ENCODE results near the gene PTRH1. TPM values are rescaled to one million over a fixed set of nuclear protein-coding genes. Genes with fewer than 3 reads are reported as not detected.
A peak's percentile ranks its signal among the peaks of the same experiment; 100 is the strongest.

PTRH1 gene
- total RNA-seq, 1 experiment from 2014 or later, result 10.6 TPM

- Histone ChIP-seq H3K4me1 (ENCODE audit: low read length) (peaks cover 5% of the 10 kb centered on the region), H4K20me1 (ENCODE audit: insufficient read depth, low read depth, low read length) (0 out of 2 replicates have a peak, but pooled peaks cover 14% of the 10 kb centered on the region), H3K9me2 (replicated peaks; ENCODE audit: insufficient read depth, low read length) (no peaks in the 10 kb centered on the region), H3K36me3 (ENCODE audit: insufficient read depth, low read length) (no peaks in the 10 kb centered on the region), H2AFZ (ENCODE audit: low read length) (no peak overlapping the region), H3K9me3 (ENCODE audit: low read length) (0 out of 2 replicates have a peak, but pooled peaks cover 4% of the 10 kb centered on the region), H3K79me2 (ENCODE audit: low read length) (no peaks in the 10 kb centered on the region), H3K27ac (ENCODE audit: low read length) (no peak overlapping the region), H3K27me3 (ENCODE audit: low read length) (no peaks in the 10 kb centered on the region), H3K4me2 (ENCODE audit: low read depth, low read length, poor library complexity, severe bottlenecking) (no peak overlapping the region), H3K4me3 (ENCODE audit: low read length) (no peak overlapping the region), H3K9ac (ENCODE audit: low read length) (no peak overlapping the region)
- DNase-seq, result no peak
Measured at GRCh38 chr9:127710204-127710783, 5.2 kb downstream of the PTRH1 start.

- Histone ChIP-seq H3K27me3 (ENCODE audit: low read length) (no peaks in the 10 kb centered on the region), H3K9ac (ENCODE audit: low read length) (no peak overlapping the region), H4K20me1 (ENCODE audit: insufficient read depth, low read depth, low read length) (0 out of 2 replicates have a peak, but pooled peaks cover 9% of the 10 kb centered on the region), H3K4me2 (ENCODE audit: low read depth, low read length, poor library complexity, severe bottlenecking) (no peak overlapping the region), H3K4me1 (ENCODE audit: low read length) (no peaks in the 10 kb centered on the region), H3K27ac (ENCODE audit: low read length) (no peak overlapping the region), H3K9me2 (replicated peaks; ENCODE audit: insufficient read depth, low read length) (no peaks in the 10 kb centered on the region), H3K36me3 (ENCODE audit: insufficient read depth, low read length) (no peaks in the 10 kb centered on the region), H2AFZ (ENCODE audit: low read length) (no peak overlapping the region), H3K79me2 (ENCODE audit: low read length) (no peaks in the 10 kb centered on the region), H3K9me3 (ENCODE audit: low read length) (0 out of 2 replicates have a peak, but pooled peaks cover 4% of the 10 kb centered on the region), H3K4me3 (ENCODE audit: low read length) (no peak overlapping the region)
- no peak for DNase-seq
Measured at GRCh38 chr9:127708952-127709587, 6.4 kb downstream of the PTRH1 start.

- Histone ChIP-seq H3K9me3 (ENCODE audit: low read length) (0 out of 2 replicates have a peak, but pooled peaks cover 4% of the 10 kb centered on the region), H3K27me3 (ENCODE audit: low read length) (no peaks in the 10 kb centered on the region), H3K9ac (ENCODE audit: low read length) (no peak overlapping the region), H4K20me1 (ENCODE audit: insufficient read depth, low read depth, low read length) (0 out of 2 replicates have a peak, but pooled peaks cover 6% of the 10 kb centered on the region), H3K36me3 (ENCODE audit: insufficient read depth, low read length) (no peaks in the 10 kb centered on the region), H3K27ac (ENCODE audit: low read length) (no peak overlapping the region), H2AFZ (ENCODE audit: low read length) (no peak overlapping the region), H3K4me1 (ENCODE audit: low read length) (no peaks in the 10 kb centered on the region), H3K79me2 (ENCODE audit: low read length) (no peaks in the 10 kb centered on the region), H3K4me2 (ENCODE audit: low read depth, low read length, poor library complexity, severe bottlenecking) (no peak overlapping the region), H3K4me3 (ENCODE audit: low read length) (no peak overlapping the region), H3K9me2 (replicated peaks; ENCODE audit: insufficient read depth, low read length) (no peaks in the 10 kb centered on the region)
- peak; percentile 77 for DNase-seq
Measured at GRCh38 chr9:127707766-127708165, 7.7 kb downstream of the PTRH1 start.

GRCh38 chr9:127706836-127707241 lies 8.6 kb downstream of the PTRH1 start, which contains the start of gene CFAP157:
CFAP157 (plus strand) TSS chr9:127706988; CDS start chr9:127707032, 44 bp downstream.
- H3K27me3 ChIP-seq (ENCODE audit: low read length), result no peaks in the 10 kb centered on the region
- no peaks in the 10 kb centered on the region for H3K4me1 ChIP-seq (ENCODE audit: low read length)
- no peaks in the 10 kb centered on the region for H3K36me3 ChIP-seq (ENCODE audit: insufficient read depth, low read length)
- no peaks in the 10 kb centered on the region for H3K9me2 ChIP-seq (replicated peaks; ENCODE audit: insufficient read depth, low read length)
- 0 out of 2 replicates have a peak, but pooled peaks cover 4% of the 10 kb centered on the region for H3K9me3 ChIP-seq (ENCODE audit: low read length)
- H3K9ac ChIP-seq (ENCODE audit: low read length), result no peak within 1 kb of the TSS
- no peak within 1 kb of the TSS for H3K27ac ChIP-seq (ENCODE audit: low read length)
- H3K4me2 ChIP-seq (ENCODE audit: low read depth, low read length, poor library complexity, severe bottlenecking), result no peak within 1 kb of the TSS
- H4K20me1 ChIP-seq (ENCODE audit: insufficient read depth, low read depth, low read length), result 0 out of 2 replicates have a peak, but pooled peaks cover 6% of the 10 kb centered on the region
- H3K79me2 ChIP-seq (ENCODE audit: low read length), result no peaks in the 10 kb centered on the region
- DNase-seq, result no peak
- no peak within 1 kb of the TSS for H3K4me3 ChIP-seq (ENCODE audit: low read length)
- H2AFZ ChIP-seq (ENCODE audit: low read length), result no peak within 1 kb of the TSS

GRCh38 chr9:127705577-127706379 lies 9.7 kb downstream of the PTRH1 start:
- no peaks in the 10 kb centered on the region for H3K9me2 ChIP-seq (replicated peaks; ENCODE audit: insufficient read depth, low read length)
- no peaks in the 10 kb centered on the region for H3K27me3 ChIP-seq (ENCODE audit: low read length)
- no peak for DNase-seq
- 0 out of 2 replicates have a peak, but pooled peaks cover 4% of the 10 kb centered on the region for H3K9me3 ChIP-seq (ENCODE audit: low read length)
- H4K20me1 ChIP-seq (ENCODE audit: insufficient read depth, low read depth, low read length), result 0 out of 2 replicates have a peak, but pooled peaks cover 6% of the 10 kb centered on the region
- H3K4me3 ChIP-seq (ENCODE audit: low read length), result no peak overlapping the region
- no peak overlapping the region for H3K4me2 ChIP-seq (ENCODE audit: low read depth, low read length, poor library complexity, severe bottlenecking)
- no peaks in the 10 kb centered on the region for H3K79me2 ChIP-seq (ENCODE audit: low read length)
- no peak overlapping the region for H3K9ac ChIP-seq (ENCODE audit: low read length)
- no peak overlapping the region for H2AFZ ChIP-seq (ENCODE audit: low read length)
- no peak overlapping the region for H3K27ac ChIP-seq (ENCODE audit: low read length)
- H3K36me3 ChIP-seq (ENCODE audit: insufficient read depth, low read length), result no peaks in the 10 kb centered on the region
- no peaks in the 10 kb centered on the region for H3K4me1 ChIP-seq (ENCODE audit: low read length)

DNA sequence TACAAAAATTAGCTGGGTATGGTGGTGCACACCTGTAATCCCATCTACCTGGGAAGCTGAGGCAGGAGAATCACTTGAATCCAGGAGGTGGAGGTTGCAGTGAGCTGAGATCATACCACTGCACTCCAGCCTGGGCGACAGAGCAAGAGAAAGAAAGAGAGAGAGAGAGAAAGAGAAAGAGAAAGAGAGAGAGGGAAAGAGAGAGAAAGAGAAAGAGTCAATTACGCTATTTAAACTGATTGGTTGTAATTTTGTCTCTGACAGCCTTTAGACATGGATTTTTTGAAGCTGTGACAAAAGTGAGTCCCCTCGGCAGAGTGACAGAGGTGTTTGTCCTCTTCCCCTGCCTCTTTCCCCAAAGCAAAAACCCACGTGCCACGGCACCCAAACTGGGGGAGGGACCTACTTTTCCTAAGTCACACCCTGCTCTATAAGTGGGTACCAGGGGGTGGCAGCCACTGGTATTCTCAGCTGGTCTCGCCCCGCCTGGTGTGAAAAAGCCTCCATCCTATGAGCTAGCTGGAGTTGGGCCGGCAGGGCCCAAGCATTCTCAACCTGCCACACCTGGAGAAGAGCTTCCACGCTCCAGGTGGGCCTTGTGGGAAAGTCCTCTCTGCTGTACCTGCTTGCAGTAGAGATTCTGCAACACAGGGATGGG lies 12.0 kb downstream of the PTRH1 start:
- DNase-seq, result no peak
- Histone ChIP-seq H3K27me3 (ENCODE audit: low read length) (no peaks in the 10 kb centered on the region), H3K27ac (ENCODE audit: low read length) (no peak overlapping the region), H2AFZ (ENCODE audit: low read length) (no peak overlapping the region), H3K4me2 (ENCODE audit: low read depth, low read length, poor library complexity, severe bottlenecking) (no peak overlapping the region), H3K36me3 (ENCODE audit: insufficient read depth, low read length) (no peaks in the 10 kb centered on the region), H3K79me2 (ENCODE audit: low read length) (no peaks in the 10 kb centered on the region), H3K4me3 (ENCODE audit: low read length) (no peak overlapping the region), H3K9ac (ENCODE audit: low read length) (no peak overlapping the region), H3K9me2 (replicated peaks; ENCODE audit: insufficient read depth, low read length) (no peaks in the 10 kb centered on the region), H3K4me1 (ENCODE audit: low read length) (peaks cover 7% of the 10 kb centered on the region), H4K20me1 (ENCODE audit: insufficient read depth, low read depth, low read length) (0 out of 2 replicates have a peak, but pooled peaks cover 6% of the 10 kb centered on the region), H3K9me3 (ENCODE audit: low read length) (no peaks in the 10 kb centered on the region)

DNA sequence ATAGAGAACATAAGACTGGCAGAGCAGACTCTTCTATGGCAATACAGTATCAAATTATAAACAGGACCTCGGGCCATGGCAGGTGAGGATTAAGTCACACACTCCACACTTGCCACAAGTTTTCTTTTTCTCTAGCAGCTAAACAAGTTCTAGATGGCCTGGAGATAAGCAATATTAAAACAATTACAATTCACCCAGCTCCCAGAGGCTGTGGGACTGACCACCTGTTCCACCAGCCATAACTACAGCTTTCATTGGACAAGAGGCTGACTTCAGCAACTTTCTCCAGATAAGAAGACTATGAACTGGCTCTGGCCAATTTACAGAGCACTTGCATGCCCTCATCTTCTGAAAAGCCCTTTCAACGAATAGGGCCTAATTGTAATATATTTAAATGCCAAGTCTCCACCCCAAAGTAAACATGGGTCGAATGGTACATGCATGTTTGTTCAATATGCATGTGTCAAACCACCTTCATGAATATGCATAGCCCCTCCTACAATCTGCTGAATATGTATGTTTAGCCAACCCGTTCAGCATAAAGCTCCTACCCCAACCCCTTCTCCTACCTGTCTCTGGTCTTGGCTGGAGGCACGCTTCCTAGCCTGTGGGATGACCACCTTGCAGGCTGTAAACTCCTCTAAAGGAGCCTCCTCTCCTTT lies 14.7 kb downstream of the PTRH1 start:
- H4K20me1 ChIP-seq (ENCODE audit: insufficient read depth, low read depth, low read length), result no peaks in the 10 kb centered on the region
- H2AFZ ChIP-seq (ENCODE audit: low read length), result no peak overlapping the region
- no peaks in the 10 kb centered on the region for H3K36me3 ChIP-seq (ENCODE audit: insufficient read depth, low read length)
- no peak overlapping the region for H3K4me2 ChIP-seq (ENCODE audit: low read depth, low read length, poor library complexity, severe bottlenecking)
- H3K27ac ChIP-seq (ENCODE audit: low read length), result no peak overlapping the region
- no peak overlapping the region for H3K9ac ChIP-seq (ENCODE audit: low read length)
- no peaks in the 10 kb centered on the region for H3K9me3 ChIP-seq (ENCODE audit: low read length)
- H3K4me1 ChIP-seq (ENCODE audit: low read length), result peaks cover 7% of the 10 kb centered on the region
- DNase-seq, result no peak
- H3K79me2 ChIP-seq (ENCODE audit: low read length), result no peaks in the 10 kb centered on the region
- H3K4me3 ChIP-seq (ENCODE audit: low read length), result no peak overlapping the region
- no peaks in the 10 kb centered on the region for H3K9me2 ChIP-seq (replicated peaks; ENCODE audit: insufficient read depth, low read length)
- no peaks in the 10 kb centered on the region for H3K27me3 ChIP-seq (ENCODE audit: low read length)
